PC-3 (cell line): ENCODE measurements around the gene ELK3. TPM values are rescaled to one million over a fixed set of nuclear protein-coding genes. Genes with fewer than 3 reads are reported as not detected.

Source experiments
- ATAC-seq: fragments of 200-7000 bp; cut with Tn5 transposase; 2 replicates; pipeline ENCODE4 v1.9.1; 2020; ENCODE audit warnings: mild to moderate bottlenecking, moderate library complexity
- BruUV-seq: library from RNA; stranded (reverse); fragments of 400-500 nt; replicated peaks from 2 replicates; lab custom pipeline; 2021; lab: Mats Ljungman, UMichigan
- CTCF ChIA-PET: fragments of 300-600 bp; sonication (Branson Sonifier 250); formaldehyde crosslinking; loops from one replicate; lab custom pipeline; 2022; ENCODE audit warnings: antibody characterized with exemption; lab: Charles Lee
- POLR2A ChIA-PET: fragments of 300-600 bp; sonication (Branson Sonifier 250); formaldehyde crosslinking; loops from one replicate; lab custom pipeline; 2022; ENCODE audit warnings: antibody characterized with exemption; ENCODE audit not compliant: unreplicated experiment; lab: Charles Lee
- DNase-seq: peaks from one replicate; pipeline ENCODE4 v3.0.0-alpha.2; 2015
- H2AFZ ChIP-seq: fragments of 300-600 bp; sonication (generic); 2 replicates; pipeline ENCODE4 v1.6.0; 2016; ENCODE audit warnings: antibody characterized with exemption, low read length
- H3F3A ChIP-seq: fragments of 300-600 bp; sonication (generic); one replicate; pipeline ENCODE4 v1.6.0; 2017; ENCODE audit warnings: antibody characterized with exemption, low read length, control low read depth, mild to moderate bottlenecking; ENCODE audit not compliant: unreplicated experiment
- H3K27ac ChIP-seq: fragments of 300-600 bp; sonication (generic); 2 replicates; pipeline ENCODE4 v1.5.1; 2016; ENCODE audit warnings: mild to moderate bottlenecking, low read length
- H3K27me3 ChIP-seq: fragments of 300-600 bp; sonication (generic); 2 replicates; pipeline ENCODE4 v1.6.1; 2016; ENCODE audit warnings: low read length, mixed read lengths
- H3K36me3 ChIP-seq: fragments of 300-600 bp; sonication (generic); 2 replicates; pipeline ENCODE4 v1.6.1; 2016; ENCODE audit warnings: low read depth, mixed run types, low read length, mixed read lengths
- H3K4me1 ChIP-seq: fragments of 300-600 bp; sonication (generic); 2 replicates; pipeline ENCODE4 v1.5.1; 2016; ENCODE audit warnings: low read length; ENCODE audit not compliant: insufficient read depth
- H3K4me2 ChIP-seq: fragments of 300-600 bp; sonication (generic); 2 replicates; pipeline ENCODE4 v1.6.0; 2016; ENCODE audit warnings: low read length
- H3K4me3 ChIP-seq: fragments of 300-600 bp; sonication (generic); 2 replicates; pipeline ENCODE4 v1.5.1; 2016; ENCODE audit warnings: mild to moderate bottlenecking, low read length, mixed read lengths
- H3K79me2 ChIP-seq: fragments of 300-600 bp; sonication (generic); 2 replicates; pipeline ENCODE4 v1.6.1; 2017; ENCODE audit warnings: low read length, mixed read lengths
- H3K9ac ChIP-seq: fragments of 300-600 bp; sonication (generic); 2 replicates; pipeline ENCODE4 v1.6.0; 2016; ENCODE audit warnings: mild to moderate bottlenecking, low read length
- H3K9me2 ChIP-seq: fragments of 300-600 bp; sonication (generic); replicated peaks from 2 replicates; pipeline ENCODE4 v1.6.1; 2016; ENCODE audit warnings: mixed run types, low read length, mixed read lengths
- H3K9me3 ChIP-seq: fragments of 300-600 bp; sonication (generic); 2 replicates; pipeline ENCODE4 v1.6.1; 2016; ENCODE audit warnings: low read length, mixed read lengths
- H4K20me1 ChIP-seq: fragments of 300-600 bp; sonication (generic); 2 replicates; pipeline ENCODE4 v1.6.1; 2016; ENCODE audit warnings: low read length, mixed read lengths
- EZH2 ChIP-seq: fragments of 300-600 bp; sonication (generic); IDR thresholded peaks from one replicate; pipeline ENCODE4 v1.6.1; 2017; ENCODE audit warnings: antibody characterized with exemption, mild to moderate bottlenecking, low read length; ENCODE audit not compliant: unreplicated experiment
- EZH2phosphoT487 ChIP-seq: fragments of 300-600 bp; sonication (generic); IDR thresholded peaks from 2 replicates; pipeline ENCODE4 v1.6.1; 2018; ENCODE audit warnings: mild to moderate bottlenecking, antibody characterized with exemption, low read length, borderline replicate concordance
- intact Hi-C: fragments of 100-400 bp; cut with micrococcal nuclease; formaldehyde crosslinking; loops from 2 replicates; pipeline ENCODE4 v1.9.0; 2023
- total RNA-seq: library from RNA; depleted of rRNA; stranded (reverse); fragments of >200 nt; gene quantifications from 2 replicates; pipeline ENCODE4 v1.2.3, GENCODE V29; 2014
- TF ChIP-seq, protein P1 (sequence below): fragments of 300-600 bp; sonication (generic); conservative IDR thresholded peaks from 2 replicates; pipeline ENCODE4 v1.5.1; 2017; ENCODE audit warnings: antibody characterized with exemption, low read depth, mild to moderate bottlenecking, low read length

Gene ELK3
- total RNA-seq, 1 experiment from 2014 or later: 16.2 TPM

DNA sequence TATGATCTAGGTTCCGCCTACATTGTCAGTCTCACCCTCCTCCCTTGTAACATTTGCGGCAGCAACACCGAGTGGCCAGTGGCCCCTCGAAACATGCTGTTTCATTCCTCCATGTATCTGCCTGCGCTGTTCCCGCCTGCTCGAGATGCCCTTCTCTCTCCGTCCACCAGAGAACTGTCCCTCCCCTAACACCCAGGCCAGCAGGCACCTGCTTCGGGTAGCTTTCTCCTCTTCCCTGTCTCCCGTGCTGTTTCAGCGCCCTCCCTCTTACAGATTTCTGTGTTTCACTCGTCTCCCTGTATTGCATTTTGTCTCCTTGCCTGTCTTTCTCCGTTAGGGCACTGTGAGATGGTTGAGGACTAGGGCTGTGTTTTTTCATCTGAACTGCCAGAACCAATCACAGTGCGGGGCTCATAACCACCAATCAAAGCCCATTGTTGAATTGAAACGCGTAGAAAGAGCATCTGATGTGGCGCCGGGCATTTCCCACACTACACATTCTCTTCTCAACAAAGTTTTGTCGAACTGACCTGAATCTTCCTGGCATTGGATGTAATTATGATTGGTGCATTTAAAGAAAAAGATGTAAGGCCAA, 40.9 kb upstream of the ELK3 start:
- no peaks in the 10 kb centered on the region for H4K20me1 ChIP-seq
- DNase-seq (no peak), ATAC-seq (no peak)
- H3K9me3 ChIP-seq: no peaks in the 10 kb centered on the region
- H3K4me2 ChIP-seq: no peak overlapping the region
- H3K9me2 ChIP-seq: no peaks in the 10 kb centered on the region
- BruUV-seq: no TSS peak
- CTCF ChIA-PET: no interaction called here
- POLR2A ChIA-PET: no interaction called here
- no peak overlapping the region for H3K27ac ChIP-seq
- no peaks in the 10 kb centered on the region for H3K4me1 ChIP-seq
- no peak overlapping the region for H2AFZ ChIP-seq
- intact Hi-C loops: no loop called here
- TF ChIP-seq, protein P1, sequence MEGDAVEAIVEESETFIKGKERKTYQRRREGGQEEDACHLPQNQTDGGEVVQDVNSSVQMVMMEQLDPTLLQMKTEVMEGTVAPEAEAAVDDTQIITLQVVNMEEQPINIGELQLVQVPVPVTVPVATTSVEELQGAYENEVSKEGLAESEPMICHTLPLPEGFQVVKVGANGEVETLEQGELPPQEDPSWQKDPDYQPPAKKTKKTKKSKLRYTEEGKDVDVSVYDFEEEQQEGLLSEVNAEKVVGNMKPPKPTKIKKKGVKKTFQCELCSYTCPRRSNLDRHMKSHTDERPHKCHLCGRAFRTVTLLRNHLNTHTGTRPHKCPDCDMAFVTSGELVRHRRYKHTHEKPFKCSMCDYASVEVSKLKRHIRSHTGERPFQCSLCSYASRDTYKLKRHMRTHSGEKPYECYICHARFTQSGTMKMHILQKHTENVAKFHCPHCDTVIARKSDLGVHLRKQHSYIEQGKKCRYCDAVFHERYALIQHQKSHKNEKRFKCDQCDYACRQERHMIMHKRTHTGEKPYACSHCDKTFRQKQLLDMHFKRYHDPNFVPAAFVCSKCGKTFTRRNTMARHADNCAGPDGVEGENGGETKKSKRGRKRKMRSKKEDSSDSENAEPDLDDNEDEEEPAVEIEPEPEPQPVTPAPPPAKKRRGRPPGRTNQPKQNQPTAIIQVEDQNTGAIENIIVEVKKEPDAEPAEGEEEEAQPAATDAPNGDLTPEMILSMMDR: no peak
- TF ChIP-seq EZH2phosphoT487: no peak
- no peak for TF ChIP-seq EZH2
- no peaks in the 10 kb centered on the region for H3F3A ChIP-seq
- H3K36me3 ChIP-seq: no peaks in the 10 kb centered on the region
- H3K9ac ChIP-seq: no peak overlapping the region
- no peaks in the 10 kb centered on the region for H3K79me2 ChIP-seq
- H3K27me3 ChIP-seq: no peaks in the 10 kb centered on the region
- H3K4me3 ChIP-seq: no peak overlapping the region

DNA sequence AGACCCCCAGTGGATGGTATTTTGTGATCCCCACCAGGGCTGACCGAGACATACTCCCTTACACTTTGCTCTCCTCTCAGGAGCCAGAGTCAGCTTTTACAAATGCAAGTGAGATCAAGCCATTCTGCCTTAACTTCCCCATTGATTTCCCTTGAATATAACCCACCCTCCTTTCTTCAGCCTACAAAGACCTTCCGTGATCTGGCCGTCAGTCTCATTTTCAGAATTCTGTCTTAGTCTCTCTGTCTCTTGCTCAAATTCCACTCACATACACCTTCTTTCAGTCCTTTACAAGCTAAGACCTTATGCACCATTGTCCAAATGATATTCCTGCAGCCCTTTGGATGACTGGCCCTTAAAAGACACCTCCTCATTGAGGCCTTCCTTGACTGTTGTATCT, 39.0 kb upstream of the ELK3 start:
- Histone ChIP-seq H3K4me1 (no peaks in the 10 kb centered on the region), H3F3A (no peaks in the 10 kb centered on the region), H3K27ac (no peak overlapping the region), H3K36me3 (no peaks in the 10 kb centered on the region), H3K4me3 (no peak overlapping the region), H3K9ac (no peak overlapping the region), H3K79me2 (no peaks in the 10 kb centered on the region), H3K27me3 (no peaks in the 10 kb centered on the region), H4K20me1 (no peaks in the 10 kb centered on the region), H3K9me3 (no peaks in the 10 kb centered on the region), H3K9me2 (no peaks in the 10 kb centered on the region), H2AFZ (no peak overlapping the region), H3K4me2 (no peak overlapping the region)
- CTCF ChIA-PET: no interaction called here
- intact Hi-C loops: no loop called here
- no TSS peak for BruUV-seq
- DNase-seq (no peak), ATAC-seq (no peak)
- TF ChIP-seq, protein P1: no peak
- TF ChIP-seq EZH2 (no peak), EZH2phosphoT487 (no peak)
- POLR2A ChIA-PET: no interaction called here

DNA sequence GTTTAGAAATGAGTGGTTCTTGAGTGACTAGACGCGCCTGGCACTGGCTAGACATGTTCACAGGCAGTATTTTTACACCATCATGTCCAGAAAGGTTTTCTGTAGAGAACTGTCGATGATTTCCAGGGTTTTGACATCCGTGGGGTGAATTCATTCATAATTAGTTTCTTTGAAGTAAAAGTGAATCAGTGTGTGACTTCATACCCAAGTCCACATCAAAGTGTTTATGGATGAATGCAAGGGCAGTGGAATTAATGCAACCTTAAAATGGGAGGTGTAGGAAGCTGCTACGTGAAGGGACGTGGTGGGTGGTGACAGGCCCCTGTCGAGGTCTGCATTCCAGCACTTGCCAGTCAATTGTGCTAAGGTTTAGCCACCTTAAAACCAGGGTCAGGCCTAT, 38.4 kb upstream of the ELK3 start:
- no peak overlapping the region for H3K9ac ChIP-seq
- DNase-seq: no peak
- no peaks in the 10 kb centered on the region for H3K4me1 ChIP-seq
- no peak overlapping the region for H2AFZ ChIP-seq
- ChIA-PET CTCF (no interaction called here), POLR2A (no interaction called here)
- intact Hi-C loops: no loop called here
- H3K9me3 ChIP-seq: no peaks in the 10 kb centered on the region
- no peak overlapping the region for H3K4me3 ChIP-seq
- BruUV-seq: no TSS peak
- no peaks in the 10 kb centered on the region for H3K36me3 ChIP-seq
- no peaks in the 10 kb centered on the region for H3K79me2 ChIP-seq
- no peaks in the 10 kb centered on the region for H3F3A ChIP-seq
- H4K20me1 ChIP-seq: no peaks in the 10 kb centered on the region
- no peaks in the 10 kb centered on the region for H3K9me2 ChIP-seq
- H3K4me2 ChIP-seq: no peak overlapping the region
- no peak for ATAC-seq
- H3K27ac ChIP-seq: no peak overlapping the region
- TF ChIP-seq EZH2phosphoT487 (no peak), EZH2 (no peak)
- TF ChIP-seq, protein P1: no peak
- no peaks in the 10 kb centered on the region for H3K27me3 ChIP-seq
